NCI-H146 (cell line): ENCODE results near the gene WDR1.
A peak's percentile ranks its signal among the peaks of the same experiment; 100 is the strongest.

Experiments
- DNase-seq: peaks from one replicate; lab custom pipeline; 2025; lab: John Stamatoyannopoulos, UW

The WDR1 gene

GRCh38 chr4:10066670-10067651 lies 49.6 kb downstream of the WDR1 start:
- DNase-seq: no peak

- no peak for DNase-seq
Observed at GRCh38 chr4:10066206-10066605, 50.4 kb downstream of the WDR1 start.

DNA sequence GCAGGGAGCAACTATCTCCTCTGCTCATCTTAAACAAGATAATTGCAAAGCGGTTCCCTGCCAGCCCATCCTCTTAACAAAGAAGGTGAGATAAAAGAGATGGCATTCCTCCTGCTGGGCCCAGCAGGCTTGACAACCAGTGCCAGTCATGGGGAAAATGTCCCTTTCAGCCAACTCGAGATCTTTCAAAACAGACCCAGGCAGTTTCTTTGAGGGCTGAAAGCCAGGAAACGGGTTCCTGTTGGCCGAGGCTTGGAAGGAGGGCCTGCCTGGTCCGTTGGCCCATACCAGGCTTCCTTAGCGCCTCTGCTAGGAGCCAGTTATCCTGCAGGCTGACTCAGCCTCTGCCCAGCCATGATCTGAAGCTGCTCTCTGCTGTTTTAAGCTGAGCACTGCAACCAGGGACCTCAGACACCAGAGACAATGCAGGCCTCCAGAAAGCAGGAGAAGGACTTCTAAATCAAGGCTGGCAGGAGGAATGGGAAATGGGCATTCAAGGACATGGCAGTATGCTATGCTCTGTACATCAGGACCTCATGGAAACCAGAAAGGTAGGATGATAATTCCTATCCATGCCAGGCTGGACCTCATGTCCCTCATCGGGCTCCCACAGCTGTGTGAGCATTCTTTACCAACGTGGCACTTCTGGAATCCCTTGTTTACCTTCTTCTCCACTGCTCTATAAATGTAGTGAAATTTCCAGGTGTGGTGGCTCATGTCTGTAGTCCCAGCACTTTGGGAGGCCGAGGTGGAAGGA lies 52.9 kb downstream of the WDR1 start:
- DNase-seq: peak; percentile 96

GRCh38 chr4:10061650-10062415 lies 54.8 kb downstream of the WDR1 start:
- no peak for DNase-seq

DNA sequence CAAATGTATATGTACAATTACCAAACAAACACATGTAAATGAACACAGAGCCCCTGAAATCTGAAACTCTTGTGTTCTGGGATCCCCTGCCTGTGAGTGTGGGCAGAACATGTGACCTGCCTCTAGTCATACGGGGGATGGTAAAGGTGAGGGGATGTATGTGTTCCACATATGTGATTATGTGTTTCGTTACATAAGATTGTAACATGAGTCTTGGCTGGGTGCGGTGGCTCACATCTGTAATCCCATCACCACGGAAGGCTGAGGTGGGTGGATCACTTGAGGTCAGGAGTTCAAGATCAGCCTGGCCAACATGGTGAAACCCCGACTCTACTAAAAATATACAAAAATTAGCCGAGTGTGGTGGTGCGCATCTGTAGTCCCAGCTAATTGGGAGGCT lies 58.2 kb downstream of the WDR1 start:
- no peak for DNase-seq

DNA sequence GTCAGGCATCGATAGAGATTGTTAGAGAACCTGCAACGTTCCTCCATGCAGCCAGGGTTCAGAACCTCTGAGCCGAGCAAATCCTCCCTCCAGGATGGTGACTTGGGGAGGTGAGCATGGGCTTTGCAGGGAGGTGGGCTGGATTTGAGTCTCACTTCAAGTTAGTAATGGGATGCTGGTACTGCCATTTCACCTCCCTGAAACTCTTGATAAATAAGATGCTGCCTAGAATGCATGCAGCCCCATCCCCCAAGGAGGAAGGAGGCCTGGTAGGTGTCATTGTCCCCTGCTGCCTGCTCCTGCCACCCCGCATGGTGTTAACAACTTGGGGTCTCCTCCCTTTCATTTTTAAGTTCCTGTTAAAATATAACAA lies 59.6 kb downstream of the WDR1 start:
- DNase-seq: no peak

DNA sequence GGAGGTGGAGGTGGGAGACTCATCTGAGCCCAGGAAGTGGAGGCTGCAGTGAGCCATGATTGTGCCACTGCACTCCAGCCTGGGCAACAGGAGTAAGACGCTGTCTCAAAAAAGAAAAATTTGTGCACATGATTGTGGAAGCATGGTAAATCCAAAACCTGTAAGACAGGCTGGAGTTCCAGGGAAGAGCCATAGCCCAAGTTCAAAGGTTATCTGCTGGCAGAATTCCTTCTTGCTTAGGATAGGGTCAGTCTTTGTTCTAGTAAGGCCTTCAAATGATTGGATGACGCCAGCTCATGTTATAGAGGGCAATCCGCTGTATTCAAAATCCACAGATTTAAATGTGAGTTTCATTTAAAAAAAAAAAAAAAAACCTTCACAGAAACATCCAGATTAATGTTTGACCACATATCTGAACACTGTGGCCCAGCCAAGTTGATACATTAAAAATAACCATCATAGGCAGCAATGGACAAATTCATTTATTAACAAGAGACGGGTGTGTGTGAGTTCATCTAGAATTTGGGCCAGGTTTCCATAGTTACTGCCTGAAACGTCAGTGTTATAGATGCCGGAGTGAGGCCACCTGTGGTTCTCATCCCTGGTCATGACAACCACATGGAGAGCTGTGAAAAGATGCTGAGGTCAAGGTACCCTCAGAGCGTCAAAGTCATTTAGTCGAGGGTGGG lies 60.1 kb downstream of the WDR1 start:
- DNase-seq: no peak

DNA sequence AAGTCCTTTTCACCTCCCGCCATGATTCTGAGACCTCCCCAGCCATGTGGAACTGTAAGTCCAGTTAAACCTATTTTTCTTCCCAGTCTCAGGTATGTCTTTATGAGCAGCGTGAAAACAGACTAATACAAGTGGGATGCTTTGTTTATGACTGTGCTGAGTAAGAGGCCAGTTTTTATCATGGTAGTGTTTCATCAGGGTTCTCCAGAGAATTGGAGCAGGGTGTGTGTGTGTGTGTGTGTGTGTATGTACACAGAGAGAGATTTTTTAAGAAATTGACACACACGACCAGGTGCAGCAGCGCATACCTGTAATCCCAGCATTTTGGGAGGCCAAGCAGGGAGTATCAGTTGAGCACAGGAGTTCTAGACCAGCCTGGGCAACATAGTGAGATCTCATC lies 60.7 kb downstream of the WDR1 start:
- DNase-seq: no peak

- DNase-seq: no peak
Observed at GRCh38 chr4:10054571-10055041, 62.0 kb downstream of the WDR1 start.

DNA sequence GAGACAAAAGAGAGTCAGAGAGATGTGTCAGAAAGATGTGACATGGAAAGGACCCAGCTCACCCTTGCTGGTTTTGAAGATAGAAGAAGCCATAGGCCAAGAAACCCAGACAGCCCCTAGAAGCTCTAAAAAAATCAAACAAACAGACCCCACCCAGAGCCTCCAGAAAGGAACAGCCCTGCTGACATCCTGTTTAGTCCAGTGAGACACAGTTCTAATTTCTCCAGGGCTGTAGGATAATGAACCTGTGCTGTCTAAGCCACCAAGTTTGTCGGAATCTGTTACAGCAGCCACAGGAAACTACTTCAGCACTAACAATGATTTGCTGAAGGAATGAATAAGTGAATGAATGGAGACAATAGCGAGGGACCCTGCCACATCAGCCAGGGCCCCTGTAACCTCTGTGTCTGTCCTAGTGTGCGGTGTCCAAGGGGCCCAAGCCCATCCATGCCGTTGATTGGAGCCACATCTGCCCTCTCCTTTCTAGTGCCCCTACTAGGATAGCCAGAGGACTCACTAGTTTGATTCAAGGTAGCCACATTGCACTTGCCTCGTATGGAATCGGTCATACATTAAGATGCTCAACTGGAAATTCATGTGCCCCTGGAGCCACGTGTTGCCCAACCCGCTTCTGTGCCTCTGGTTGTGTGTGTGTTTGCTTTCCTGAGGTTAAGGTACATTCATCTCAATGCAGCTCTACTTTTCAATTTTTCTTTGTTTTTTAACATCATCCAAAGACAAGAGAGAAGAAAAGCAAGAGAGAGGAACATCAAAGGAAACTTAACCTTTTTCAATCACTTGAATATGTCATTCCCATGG lies 62.8 kb downstream of the WDR1 start:
- no peak for DNase-seq

DNA sequence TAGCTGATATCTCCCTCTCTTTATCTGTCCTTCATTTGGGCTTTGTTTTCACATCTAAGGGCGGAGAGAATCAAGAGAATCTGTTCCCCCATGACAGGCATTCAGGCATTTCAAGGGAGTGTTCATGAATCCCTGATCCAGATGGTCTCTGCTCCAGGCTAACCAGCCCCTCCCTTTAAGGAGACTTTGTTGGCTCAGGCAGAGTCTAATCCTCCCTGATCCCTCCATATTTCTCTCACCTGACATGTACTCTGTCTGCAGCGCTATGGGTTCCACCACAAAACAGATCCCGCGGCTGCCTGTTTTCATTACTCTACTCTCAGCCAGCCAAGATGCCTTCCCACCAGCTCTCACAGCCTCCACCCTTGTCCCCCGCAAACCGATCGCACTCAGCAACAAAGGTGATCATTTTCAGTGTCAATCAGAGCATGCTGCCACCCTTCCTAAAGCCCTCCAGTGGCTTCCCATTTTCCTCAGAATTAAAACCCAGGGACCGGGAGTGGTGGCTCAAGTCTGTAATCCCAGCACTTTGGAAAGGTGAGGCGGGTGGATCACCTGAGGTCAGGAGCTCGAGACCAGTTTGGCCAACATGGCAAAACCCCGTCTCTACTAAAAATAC lies 65.0 kb downstream of the WDR1 start:
- no peak for DNase-seq

DNA sequence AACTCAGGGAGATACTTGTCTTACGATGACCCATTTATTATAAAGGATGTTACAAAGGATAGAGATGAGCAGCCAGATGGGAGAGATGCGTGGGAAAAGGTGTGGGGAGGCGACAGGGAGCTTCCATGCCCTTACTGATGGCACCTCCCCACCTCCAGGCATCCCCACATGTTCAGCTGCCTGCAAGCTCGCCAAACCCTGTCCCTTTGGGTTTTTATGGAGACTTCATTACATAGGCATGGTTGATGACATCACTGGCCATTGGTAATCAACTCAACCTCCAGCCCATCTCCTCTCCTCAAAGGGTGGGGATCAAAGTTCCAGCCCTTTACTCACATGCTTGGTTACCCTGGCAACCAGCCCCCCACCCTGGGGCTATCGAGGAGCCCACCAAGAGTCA lies 65.9 kb downstream of the WDR1 start:
- DNase-seq: no peak

DNA sequence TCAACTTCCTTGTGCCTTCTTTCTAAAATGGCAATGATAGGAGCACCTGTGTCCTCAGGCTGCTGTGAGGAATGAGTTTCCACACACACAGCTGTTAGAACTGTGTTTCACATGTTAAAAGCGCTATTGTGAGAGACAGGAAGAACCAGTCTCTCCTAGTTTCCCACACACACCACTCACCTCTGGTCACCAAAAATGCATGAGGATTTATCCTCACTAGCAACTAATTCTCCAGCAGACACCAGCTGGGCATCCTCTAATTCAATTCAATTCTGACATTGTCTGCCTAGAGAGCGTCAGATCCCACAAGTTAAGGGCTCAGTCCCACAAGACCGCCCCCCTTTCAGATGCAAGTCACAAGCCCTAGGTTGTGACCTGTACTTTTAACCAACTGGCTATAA lies 66.3 kb downstream of the WDR1 start:
- peak; percentile 19 for DNase-seq

DNA sequence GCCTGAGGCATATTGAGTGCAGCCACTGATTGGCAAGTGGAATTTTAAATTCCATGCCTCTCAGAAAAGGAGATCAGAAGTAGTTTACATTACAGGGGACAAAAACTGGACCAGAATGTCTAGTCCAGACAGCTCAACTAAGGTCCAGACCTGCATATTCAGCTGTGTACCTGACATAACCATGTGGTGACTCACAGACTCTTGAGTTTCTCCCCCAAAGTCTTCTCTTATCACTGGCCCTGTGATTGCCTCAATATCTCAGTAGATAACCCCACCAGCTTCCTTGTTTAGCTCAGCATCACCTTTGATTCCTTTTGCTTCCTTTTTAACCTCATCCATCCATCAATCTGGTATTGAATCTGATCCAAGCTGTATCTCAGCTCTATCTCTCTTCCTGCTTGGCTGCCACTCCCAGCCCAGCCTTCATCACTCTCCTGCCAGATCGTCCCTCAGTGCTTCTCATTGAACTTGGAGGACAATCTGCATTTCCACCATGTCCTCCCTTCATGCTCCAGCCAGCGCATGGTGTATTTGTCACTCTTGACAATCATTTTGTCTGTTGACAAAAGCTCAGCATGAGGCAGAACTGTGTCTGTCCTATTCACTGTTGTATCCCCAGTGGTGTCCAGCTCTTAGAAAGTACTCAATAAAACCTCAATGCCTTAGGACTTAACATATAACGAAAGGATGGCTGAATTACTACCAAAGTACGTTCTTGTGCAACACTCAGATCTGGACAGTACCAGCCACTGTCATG lies 67.5 kb downstream of the WDR1 start:
- peak; percentile 68 for DNase-seq

DNA sequence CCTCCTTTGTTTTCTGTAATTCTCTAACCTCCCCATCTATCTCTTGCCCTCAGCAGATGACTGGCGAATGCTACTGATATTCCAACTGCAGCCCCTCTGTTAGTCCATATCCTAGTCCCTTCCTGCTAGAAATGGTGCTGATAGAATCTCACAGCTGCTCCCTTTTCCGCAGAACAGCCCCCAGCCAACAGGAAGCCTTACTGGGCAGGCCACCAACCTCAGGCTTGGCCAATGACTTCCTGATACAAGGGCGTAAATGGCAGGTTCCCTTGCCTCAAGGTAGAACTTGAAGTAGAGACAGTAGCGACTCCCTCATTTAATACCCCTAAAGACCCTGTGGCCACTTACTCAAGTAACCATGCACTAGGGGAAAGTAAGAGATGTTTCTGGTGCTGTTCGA lies 68.6 kb downstream of the WDR1 start:
- no peak for DNase-seq

DNA sequence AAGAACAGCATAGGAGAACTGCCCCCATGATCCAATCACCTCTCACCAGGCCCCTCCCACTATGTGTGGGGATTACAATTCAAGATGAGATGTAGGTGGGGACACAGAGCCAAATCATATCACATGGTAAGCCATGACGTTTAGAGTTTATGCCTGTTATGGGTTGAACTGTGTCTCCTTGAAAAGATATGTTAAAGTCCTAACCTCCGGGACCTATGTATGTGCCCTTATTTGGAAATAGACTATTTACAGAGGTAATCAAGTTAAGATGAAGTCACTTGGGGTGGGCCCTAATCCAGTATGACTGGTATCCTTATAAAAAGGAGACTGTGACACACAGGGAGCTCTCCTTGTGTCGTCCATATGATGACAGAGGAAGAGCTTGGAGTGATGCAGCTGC lies 70.1 kb downstream of the WDR1 start:
- no peak for DNase-seq

- DNase-seq: no peak
Observed at GRCh38 chr4:10045481-10045880, 71.1 kb downstream of the WDR1 start.

GRCh38 chr4:10041036-10041435 lies 75.6 kb downstream of the WDR1 start:
- no peak for DNase-seq

DNA sequence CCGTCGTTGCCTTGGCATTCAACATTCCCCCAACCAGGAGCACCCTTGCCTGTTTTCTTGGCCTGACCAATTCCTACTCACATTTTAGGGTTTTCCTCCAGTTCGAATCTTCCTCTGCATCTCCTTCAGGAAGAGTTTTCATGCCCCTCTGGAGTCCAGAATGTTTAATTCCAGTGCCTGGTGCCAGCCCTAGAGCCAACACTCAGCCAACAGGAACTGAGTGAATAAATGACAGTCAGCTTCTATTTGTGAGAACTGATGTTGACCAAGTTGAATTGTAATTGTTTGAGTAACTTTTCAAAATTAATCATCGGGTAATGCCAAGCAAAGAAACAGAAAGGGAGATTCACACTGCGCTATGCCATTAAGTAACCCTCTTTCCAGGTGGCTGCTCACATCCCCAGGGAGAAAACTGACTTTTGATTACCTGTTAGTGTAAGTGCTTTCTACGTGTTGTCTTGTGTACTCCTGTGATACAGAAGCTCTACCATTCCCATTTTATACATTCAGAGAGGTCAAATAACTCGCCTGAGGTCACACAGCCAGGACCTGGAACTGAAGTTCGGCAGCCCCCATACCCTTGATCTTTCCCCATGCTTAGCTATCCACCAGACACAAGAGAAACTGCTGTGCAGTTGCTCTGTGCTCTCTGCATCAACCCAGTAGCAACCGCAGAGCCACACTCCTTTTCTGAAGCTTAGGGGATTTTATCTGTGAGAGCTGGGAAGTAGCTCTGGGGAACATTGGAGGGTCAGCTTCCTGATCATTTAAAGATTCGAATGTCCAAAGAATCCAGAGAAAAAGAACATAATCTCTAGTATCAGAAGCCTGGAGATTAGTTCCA lies 76.3 kb downstream of the WDR1 start:
- DNase-seq: no peak
